GM12875 (cell line): ENCODE data around the gene SLC9A9.

Experiments
- H3K4me3 ChIP-seq: one replicate; pipeline ENCODE4 v1.5.1; 2011; ENCODE audit warnings: low read depth, low read length, control low read depth
- CTCF ChIP-seq: IDR thresholded peaks from 2 replicates; pipeline ENCODE4 v1.5.1; 2011; ENCODE audit warnings: low read depth, mild to moderate bottlenecking, control low read depth, inconsistent platforms, low read length, moderate library complexity, borderline replicate concordance; ENCODE audit not compliant: insufficient read depth

Gene SLC9A9

GRCh38 chr3:143726727-143727126 lies 121.5 kb downstream of the SLC9A9 start:
- TF ChIP-seq CTCF = no peak
- H3K4me3 ChIP-seq = no peak overlapping the region

GRCh38 chr3:143720381-143720780 lies 127.9 kb downstream of the SLC9A9 start:
- H3K4me3 ChIP-seq = no peak overlapping the region
- no peak for TF ChIP-seq CTCF

- no peak for TF ChIP-seq CTCF
- H3K4me3 ChIP-seq = no peak overlapping the region
These were observed 129.8 kb downstream of the SLC9A9 start for GRCh38 chr3:143718463-143718862.

- no peak overlapping the region for H3K4me3 ChIP-seq
These were observed 131.5 kb downstream of the SLC9A9 start for GRCh38 chr3:143716731-143717130.

GRCh38 chr3:143712522-143712921 lies 135.7 kb downstream of the SLC9A9 start:
- TF ChIP-seq CTCF = no peak
- no peak overlapping the region for H3K4me3 ChIP-seq

More at GRCh38 chr3:143716731-143717130, 131.5 kb downstream of the SLC9A9 start:
- TF ChIP-seq CTCF = no peak

GRCh38 chr3:143707848-143708247 lies 140.4 kb downstream of the SLC9A9 start:
- TF ChIP-seq CTCF = no peak
- no peak overlapping the region for H3K4me3 ChIP-seq

- no peak for TF ChIP-seq CTCF
- no peak overlapping the region for H3K4me3 ChIP-seq
These were observed 147.8 kb downstream of the SLC9A9 start for GRCh38 chr3:143700431-143700975.
